H9 (cell line): ENCODE data around the gene NEK7. TPM values are rescaled to one million over a fixed set of nuclear protein-coding genes. Genes with fewer than 3 reads are reported as not detected.

Experiments used
- DNase-seq: peaks from one replicate; pipeline ENCODE4 v3.0.0-alpha.2; 2017
- H2AFZ ChIP-seq: one replicate; pipeline ENCODE4 v1.6.1; 2013; ENCODE audit warnings: mild to moderate bottlenecking, low read length, control low read depth, moderate library complexity
- H2AK5ac ChIP-seq: 2 replicates; pipeline ENCODE4 v1.6.1; 2013; ENCODE audit warnings: low read length, control low read depth, mixed read lengths; ENCODE audit not compliant: insufficient read length
- H2BK120ac ChIP-seq: one replicate; pipeline ENCODE4 v1.6.1; 2013; ENCODE audit warnings: low read depth, mild to moderate bottlenecking, low read length, control low read depth, inconsistent platforms; ENCODE audit not compliant: poor library complexity, severe bottlenecking
- H2BK12ac ChIP-seq: 2 replicates; pipeline ENCODE4 v1.6.1; 2013; ENCODE audit warnings: low read length, control low read depth, mixed read lengths, low read depth; ENCODE audit not compliant: insufficient read length
- H2BK15ac ChIP-seq: 2 replicates; pipeline ENCODE4 v1.6.1; 2013; ENCODE audit warnings: low read depth, low read length, control low read depth
- H2BK20ac ChIP-seq: one replicate; pipeline ENCODE4 v1.6.1; 2013; ENCODE audit warnings: low read depth, mild to moderate bottlenecking, low read length, control low read depth, inconsistent platforms; ENCODE audit not compliant: poor library complexity, severe bottlenecking
- H2BK5ac ChIP-seq: 2 replicates; pipeline ENCODE4 v1.6.1; 2013; ENCODE audit warnings: low read length, control low read depth, mixed read lengths; ENCODE audit not compliant: insufficient read length
- H3K14ac ChIP-seq: 2 replicates; pipeline ENCODE4 v1.6.1; 2013; ENCODE audit warnings: low read length, control low read depth; ENCODE audit not compliant: insufficient read depth
- H3K18ac ChIP-seq: 2 replicates; pipeline ENCODE4 v1.6.1; 2013; ENCODE audit warnings: low read depth, mild to moderate bottlenecking, mixed read lengths, low read length, control low read depth; ENCODE audit not compliant: insufficient read length
- H3K23ac ChIP-seq: 2 replicates; pipeline ENCODE4 v1.6.1; 2013; ENCODE audit warnings: low read length, control low read depth, mixed read lengths, low read depth; ENCODE audit not compliant: insufficient read length
- H3K23me2 ChIP-seq: 2 replicates; pipeline ENCODE4 v1.6.1; 2013; ENCODE audit warnings: low read depth, mild to moderate bottlenecking, mixed read lengths, low read length, control low read depth; ENCODE audit not compliant: insufficient read length, poor library complexity, severe bottlenecking
- H3K27ac ChIP-seq: 2 replicates; pipeline ENCODE4 v1.5.1; 2013; ENCODE audit warnings: low read length, control low read depth, mixed read lengths, low read depth; ENCODE audit not compliant: insufficient read length
- H3K27me3 ChIP-seq: 2 replicates; pipeline ENCODE4 v1.6.1; 2013; ENCODE audit warnings: low read length, control low read depth, inconsistent platforms; ENCODE audit not compliant: insufficient read depth
- H3K4ac ChIP-seq: 2 replicates; pipeline ENCODE4 v1.6.1; 2013; ENCODE audit warnings: low read depth, mild to moderate bottlenecking, control low read depth, inconsistent platforms, low read length, moderate library complexity
- H3K4me1 ChIP-seq: 2 replicates; pipeline ENCODE4 v1.6.1; 2013; ENCODE audit warnings: low read length, control low read depth, inconsistent platforms; ENCODE audit not compliant: insufficient read depth
- H3K4me2 ChIP-seq: 2 replicates; pipeline ENCODE4 v1.6.1; 2013; ENCODE audit warnings: low read length, control low read depth, mixed read lengths; ENCODE audit not compliant: insufficient read length, insufficient read depth
- H3K56ac ChIP-seq: 2 replicates; pipeline ENCODE4 v1.6.1; 2013; ENCODE audit warnings: low read depth, mild to moderate bottlenecking, mixed read lengths, low read length, control low read depth; ENCODE audit not compliant: insufficient read length
- H3K79me1 ChIP-seq: 2 replicates; pipeline ENCODE4 v1.6.1; 2013; ENCODE audit warnings: low read depth, mild to moderate bottlenecking, moderate library complexity, low read length, control low read depth, inconsistent platforms; ENCODE audit not compliant: insufficient read depth, poor library complexity, severe bottlenecking
- H3K79me2 ChIP-seq: 2 replicates; pipeline ENCODE4 v1.6.1; 2013; ENCODE audit warnings: low read length, control low read depth, inconsistent platforms; ENCODE audit not compliant: insufficient read depth
- H3K9ac ChIP-seq: 2 replicates; pipeline ENCODE4 v1.6.1; 2013; ENCODE audit warnings: low read length, control low read depth, mixed read lengths; ENCODE audit not compliant: insufficient read length; ENCODE audit errors: extremely low read depth
- H3K9me3 ChIP-seq: one replicate; pipeline ENCODE4 v1.6.1; 2013; ENCODE audit warnings: low read depth, low read length, inconsistent platforms; ENCODE audit not compliant: control insufficient read depth
- H3T11ph ChIP-seq: one replicate; pipeline ENCODE4 v1.6.1; 2013; ENCODE audit warnings: mild to moderate bottlenecking, low read length, control low read depth, inconsistent platforms
- H4K20me1 ChIP-seq: one replicate; pipeline ENCODE4 v1.6.1; 2013; ENCODE audit not compliant: control insufficient read depth, insufficient read length, insufficient read depth
- H4K5ac ChIP-seq: 2 replicates; pipeline ENCODE4 v1.6.1; 2013; ENCODE audit warnings: low read depth, mild to moderate bottlenecking, mixed read lengths, low read length, control low read depth; ENCODE audit not compliant: insufficient read length
- H4K8ac ChIP-seq: replicated peaks from 2 replicates; pipeline ENCODE4 v1.6.1; 2013; ENCODE audit warnings: low read length, control low read depth, mixed read lengths, low read depth; ENCODE audit not compliant: insufficient read length
- H4K91ac ChIP-seq: 2 replicates; pipeline ENCODE4 v1.6.1; 2013; ENCODE audit warnings: low read depth, mild to moderate bottlenecking, moderate library complexity, mixed read lengths, low read length, control low read depth; ENCODE audit not compliant: insufficient read length
- H3K27ac Mint-ChIP-seq, 3 experiments: 2 replicates in 2 of 3; 3 replicates in 1 of 3; pipeline ENCODE4 v1.8.0; 2020 to 2021; ENCODE audit warnings: mixed read lengths in 3 of 3, mild to moderate bottlenecking in 1 of 3, moderate library complexity in 1 of 3
- H3K27me3 Mint-ChIP-seq: 2 replicates; pipeline ENCODE4 v1.8.0; 2021; ENCODE audit warnings: low read depth, mild to moderate bottlenecking, moderate library complexity, mixed read lengths
- H3K36me3 Mint-ChIP-seq, 3 experiments: 2 replicates in 2 of 3; 3 replicates in 1 of 3; pipeline ENCODE4 v1.8.0; 2020 to 2021; ENCODE audit warnings: low read depth in 3 of 3, mixed read lengths in 3 of 3; ENCODE audit not compliant: insufficient read depth in 1 of 3
- H3K4me1 Mint-ChIP-seq, 2 experiments: 2 replicates each; pipeline ENCODE4 v1.8.0; 2020; ENCODE audit warnings: mixed read lengths in 2 of 2
- H3K4me3 Mint-ChIP-seq, 2 experiments: 2 replicates in 1 of 2; 3 replicates in 1 of 2; pipeline ENCODE4 v1.8.0; 2020 to 2021; ENCODE audit warnings: mild to moderate bottlenecking in 2 of 2, mixed read lengths in 2 of 2, moderate library complexity in 1 of 2
- H3K9me3 Mint-ChIP-seq, 2 experiments: 2 replicates in 1 of 2; 3 replicates in 1 of 2; pipeline ENCODE4 v1.8.0; 2020; ENCODE audit warnings: mild to moderate bottlenecking in 2 of 2, mixed read lengths in 2 of 2, moderate library complexity in 1 of 2
- WGBS: extraction: QIAGEN DNeasy Blood & Tissue Kit; methylation state at CpG from one replicate; pipeline ENCODE4 v1.1.7; 2013; ENCODE audit warnings: missing lambda C conversion rate, low lambda C conversion rate, mixed read lengths; ENCODE audit not compliant: insufficient read length; ENCODE audit errors: extremely low coverage; 5-methylcytosine and 5-hydroxymethylcytosine counted together
- total RNA-seq: library from RNA; stranded (reverse); gene quantifications from 2 replicates; pipeline ENCODE4 v1.2.1, GENCODE V29; 2021
- TF ChIP-seq, protein P1 (sequence below): fragments of 200-600 bp; sonication (generic); conservative IDR thresholded peaks from 3 replicates; pipeline ENCODE4 v1.8.0; 2021; ENCODE audit warnings: antibody characterized with exemption, mild to moderate bottlenecking

Gene NEK7
- total RNA-seq, 1 experiment from 2014 or later, result 9.6 TPM

DNA sequence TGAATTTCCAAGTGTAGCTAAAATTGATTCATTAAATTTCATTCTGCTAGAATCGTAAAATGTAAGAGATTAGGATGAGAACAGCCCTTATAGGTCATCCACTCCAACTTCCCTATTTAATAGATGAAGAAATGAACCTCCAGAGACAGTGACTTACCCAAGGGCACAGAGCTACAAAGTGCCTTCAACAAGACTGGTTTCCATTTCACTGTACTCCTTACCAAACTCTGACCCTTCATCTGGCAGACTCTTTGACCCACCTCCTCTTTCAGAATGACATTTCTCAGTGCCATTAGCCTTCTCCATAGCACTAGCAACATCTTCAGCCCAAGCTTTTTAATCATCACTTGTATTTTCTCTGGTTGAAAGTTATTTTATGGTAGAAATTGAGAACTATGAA, 161.3 kb downstream of the NEK7 start:
- TF ChIP-seq, protein P1, sequence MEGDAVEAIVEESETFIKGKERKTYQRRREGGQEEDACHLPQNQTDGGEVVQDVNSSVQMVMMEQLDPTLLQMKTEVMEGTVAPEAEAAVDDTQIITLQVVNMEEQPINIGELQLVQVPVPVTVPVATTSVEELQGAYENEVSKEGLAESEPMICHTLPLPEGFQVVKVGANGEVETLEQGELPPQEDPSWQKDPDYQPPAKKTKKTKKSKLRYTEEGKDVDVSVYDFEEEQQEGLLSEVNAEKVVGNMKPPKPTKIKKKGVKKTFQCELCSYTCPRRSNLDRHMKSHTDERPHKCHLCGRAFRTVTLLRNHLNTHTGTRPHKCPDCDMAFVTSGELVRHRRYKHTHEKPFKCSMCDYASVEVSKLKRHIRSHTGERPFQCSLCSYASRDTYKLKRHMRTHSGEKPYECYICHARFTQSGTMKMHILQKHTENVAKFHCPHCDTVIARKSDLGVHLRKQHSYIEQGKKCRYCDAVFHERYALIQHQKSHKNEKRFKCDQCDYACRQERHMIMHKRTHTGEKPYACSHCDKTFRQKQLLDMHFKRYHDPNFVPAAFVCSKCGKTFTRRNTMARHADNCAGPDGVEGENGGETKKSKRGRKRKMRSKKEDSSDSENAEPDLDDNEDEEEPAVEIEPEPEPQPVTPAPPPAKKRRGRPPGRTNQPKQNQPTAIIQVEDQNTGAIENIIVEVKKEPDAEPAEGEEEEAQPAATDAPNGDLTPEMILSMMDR, result no peak

More for the DNA sequence above, 161.3 kb downstream of the NEK7 start:
- no peak overlapping the region for H4K91ac ChIP-seq
- no peaks in the 10 kb centered on the region for H3K23me2 ChIP-seq
- WGBS, result no CpG with 5 or more reads among the region's 1 CpG
- no peak overlapping the region for H3K9ac ChIP-seq
- H2AFZ ChIP-seq, result no peak overlapping the region
- H2BK20ac ChIP-seq, result no peak overlapping the region
- no peak overlapping the region for H4K8ac ChIP-seq
- no peak overlapping the region for H3K56ac ChIP-seq
- H3K4ac ChIP-seq, result no peak overlapping the region
- no peak overlapping the region for H2BK15ac ChIP-seq
- no peaks in the 10 kb centered on the region for H4K20me1 ChIP-seq
- no peaks in the 10 kb centered on the region for H3K79me1 ChIP-seq
- Mint-ChIP-seq H3K36me3 (peaks cover 0 to 8% (median 4%) of the 10 kb centered on the region in 3 experiments; a peak in 3 of 7 replicates), H3K9me3 (no peaks in the 10 kb centered on the region), H3K4me1 (peaks cover 36 to 41% of the 10 kb centered on the region in 2 experiments), H3K27ac (no peak overlapping the region), H3K27me3 (peaks cover 20% of the 10 kb centered on the region), H3K4me3 (no peak overlapping the region)
- H3K27ac ChIP-seq, result no peak overlapping the region
- H2BK5ac ChIP-seq, result no peak overlapping the region
- H4K5ac ChIP-seq, result no peak overlapping the region
- no peak overlapping the region for H2BK120ac ChIP-seq
- DNase-seq, result no peak
- peaks cover 6% of the 10 kb centered on the region for H3K4me1 ChIP-seq
- H3T11ph ChIP-seq, result no peak overlapping the region
- H3K4me2 ChIP-seq, result no peak overlapping the region
- H3K27me3 ChIP-seq, result no peaks in the 10 kb centered on the region
- no peak overlapping the region for H3K18ac ChIP-seq
- no peak overlapping the region for H2AK5ac ChIP-seq
- H3K9me3 ChIP-seq, result no peaks in the 10 kb centered on the region
- H3K23ac ChIP-seq, result no peak overlapping the region
- no peaks in the 10 kb centered on the region for H3K79me2 ChIP-seq
- no peak overlapping the region for H3K14ac ChIP-seq
- no peak overlapping the region for H2BK12ac ChIP-seq
